ENCODE measurements around the gene ACER1.
A peak's percentile ranks its signal among the peaks of the same experiment; 100 is the strongest.
"Not testable (repeated sequence)": the region's sequence is repeated elsewhere in the genome, so short reads cannot be mapped to it uniquely, and the experiment has no call there.

The ACER1 gene, protein sequence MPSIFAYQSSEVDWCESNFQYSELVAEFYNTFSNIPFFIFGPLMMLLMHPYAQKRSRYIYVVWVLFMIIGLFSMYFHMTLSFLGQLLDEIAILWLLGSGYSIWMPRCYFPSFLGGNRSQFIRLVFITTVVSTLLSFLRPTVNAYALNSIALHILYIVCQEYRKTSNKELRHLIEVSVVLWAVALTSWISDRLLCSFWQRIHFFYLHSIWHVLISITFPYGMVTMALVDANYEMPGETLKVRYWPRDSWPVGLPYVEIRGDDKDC

DNA sequence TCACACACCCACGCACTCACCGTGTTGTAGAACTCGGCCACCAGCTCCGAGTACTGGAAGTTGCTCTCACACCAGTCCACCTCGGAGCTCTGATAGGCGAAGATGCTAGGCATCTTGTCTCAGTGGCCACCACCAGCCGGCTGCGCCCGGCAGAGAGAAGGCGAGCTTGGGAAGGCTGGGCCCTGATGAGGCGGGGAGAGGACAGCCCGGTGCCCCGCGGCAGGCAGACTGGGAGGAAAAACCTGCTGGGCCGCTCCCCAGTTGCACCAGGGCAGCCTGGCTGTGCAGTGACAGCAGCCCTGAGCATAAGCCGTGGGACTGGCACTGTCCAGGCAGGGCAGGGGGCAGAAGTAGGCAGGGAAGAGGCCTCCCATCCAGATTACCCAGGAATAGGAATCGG is at the start of gene ACER1:
ACER1 (minus strand) TSS at position 174 of the 400 bp plus-strand sequence; CDS start at position 113, 61 bp downstream.
- DNase-seq = no peak

DNA sequence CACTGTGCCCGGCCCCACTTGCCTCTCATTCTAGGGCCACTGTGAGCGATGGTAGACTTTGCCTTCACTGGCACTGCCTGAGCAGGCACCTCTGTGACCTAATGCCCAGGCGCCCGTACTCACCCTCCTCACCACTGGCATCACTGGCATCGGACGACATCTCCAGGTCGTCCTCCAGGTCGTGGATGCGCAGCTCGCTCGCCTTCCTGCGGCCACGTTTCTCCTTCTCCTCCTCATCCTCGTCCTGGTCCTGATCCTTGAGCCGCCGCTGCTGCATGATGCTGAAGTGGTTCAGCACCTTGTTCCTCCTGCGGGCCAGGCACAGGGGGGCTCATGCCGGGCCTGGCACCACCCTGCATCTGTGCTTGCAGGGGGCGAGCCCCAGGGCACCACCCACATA is 49.8 kb upstream of the ACER1 start:
- DNase-seq = no peak

DNA sequence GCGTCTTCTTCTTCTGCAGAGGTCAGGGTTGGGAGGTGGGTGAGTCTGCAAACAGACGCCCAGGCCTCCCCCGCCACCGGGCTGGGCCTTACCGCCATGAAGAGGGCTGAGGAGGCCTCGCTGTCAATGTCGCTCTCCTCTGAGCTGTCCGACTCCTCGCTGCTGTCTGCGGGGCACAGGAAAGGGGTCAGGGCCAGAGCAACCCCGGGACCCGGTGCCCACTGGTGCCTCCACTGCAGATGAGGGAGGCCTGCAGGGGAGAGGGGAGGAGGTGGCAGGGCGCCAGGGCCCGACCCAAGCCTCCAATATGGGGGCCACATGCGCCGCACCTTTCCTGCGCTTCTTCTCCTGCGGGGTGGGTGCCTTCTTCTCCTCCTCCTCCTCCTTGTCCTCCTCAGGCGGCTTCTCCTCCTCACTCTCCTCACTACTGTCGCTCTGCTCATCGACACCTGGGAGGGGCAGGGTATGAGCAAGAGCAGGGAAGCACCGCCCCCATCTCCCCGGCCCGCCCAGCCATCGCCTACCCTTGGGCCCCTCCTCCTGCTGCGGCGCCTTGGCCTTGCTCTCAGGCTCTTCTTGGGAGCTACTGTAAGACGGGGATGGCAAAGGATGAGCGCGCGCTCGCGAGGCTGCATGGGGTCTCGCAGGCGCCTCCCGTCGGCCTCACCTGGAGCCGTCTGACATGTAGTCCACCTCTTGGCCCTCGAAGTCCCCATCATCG is 47.8 kb upstream of the ACER1 start:
- DNase-seq = no peak

DNA sequence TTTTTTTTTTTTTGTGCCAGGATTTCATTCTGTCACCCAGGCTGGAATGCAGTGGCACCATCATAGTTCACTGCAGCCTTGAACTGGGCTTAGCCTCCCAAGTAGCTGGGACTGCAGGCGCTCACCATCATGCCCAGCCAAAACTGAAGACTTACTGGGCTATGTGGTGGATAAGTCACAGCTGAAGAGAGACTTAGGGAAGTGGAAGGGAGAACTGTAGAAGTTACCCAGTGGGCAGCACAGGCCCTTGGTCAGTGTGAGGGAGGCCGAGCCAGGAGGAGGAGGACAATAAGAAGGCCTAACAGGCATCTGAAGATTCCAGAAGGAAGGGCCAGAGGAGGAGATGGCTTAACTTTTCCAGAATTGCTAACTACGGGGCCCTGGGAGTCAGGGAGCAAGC is 46.3 kb upstream of the ACER1 start:
- no peak for DNase-seq

DNA sequence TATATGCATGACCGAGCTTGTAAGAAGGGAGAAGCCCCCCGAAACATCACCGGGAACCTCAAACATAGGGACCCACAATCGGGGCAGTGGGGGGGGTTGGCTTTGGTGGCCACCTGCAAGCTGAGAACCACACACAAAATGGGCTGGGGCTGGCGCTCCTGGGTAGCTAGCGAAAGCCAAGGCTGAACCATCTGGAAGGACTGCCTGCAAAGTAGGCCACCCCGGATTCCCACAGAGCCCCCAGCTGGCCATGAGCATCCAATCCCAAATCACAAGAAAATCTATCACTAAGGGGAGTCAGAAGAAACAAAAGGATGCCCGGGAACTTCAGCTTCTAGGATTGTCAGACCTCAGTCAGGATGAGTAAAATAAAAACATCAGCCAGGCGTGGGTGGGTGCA is 45.1 kb upstream of the ACER1 start:
- no peak for DNase-seq

DNA sequence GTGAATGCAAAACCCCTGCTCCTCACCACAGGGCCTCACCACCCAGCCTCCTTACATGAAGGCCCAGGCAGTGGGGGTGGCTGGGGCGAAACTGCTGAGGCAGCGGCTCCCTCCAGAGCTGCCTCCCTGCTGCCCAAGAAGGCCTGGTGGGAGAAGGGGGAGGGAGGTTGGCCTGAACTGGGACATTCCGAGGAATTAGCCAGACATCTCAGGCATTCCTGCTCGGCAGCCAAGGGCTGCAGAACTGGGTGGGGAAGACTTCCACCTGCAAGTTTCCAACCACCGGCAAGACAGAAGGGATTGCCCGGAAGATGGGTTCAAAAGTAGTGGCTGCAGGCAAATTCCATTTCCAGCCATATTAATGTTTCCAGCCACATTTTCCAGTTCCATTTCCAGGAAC is 44.6 kb upstream of the ACER1 start:
- no peak for DNase-seq

DNA sequence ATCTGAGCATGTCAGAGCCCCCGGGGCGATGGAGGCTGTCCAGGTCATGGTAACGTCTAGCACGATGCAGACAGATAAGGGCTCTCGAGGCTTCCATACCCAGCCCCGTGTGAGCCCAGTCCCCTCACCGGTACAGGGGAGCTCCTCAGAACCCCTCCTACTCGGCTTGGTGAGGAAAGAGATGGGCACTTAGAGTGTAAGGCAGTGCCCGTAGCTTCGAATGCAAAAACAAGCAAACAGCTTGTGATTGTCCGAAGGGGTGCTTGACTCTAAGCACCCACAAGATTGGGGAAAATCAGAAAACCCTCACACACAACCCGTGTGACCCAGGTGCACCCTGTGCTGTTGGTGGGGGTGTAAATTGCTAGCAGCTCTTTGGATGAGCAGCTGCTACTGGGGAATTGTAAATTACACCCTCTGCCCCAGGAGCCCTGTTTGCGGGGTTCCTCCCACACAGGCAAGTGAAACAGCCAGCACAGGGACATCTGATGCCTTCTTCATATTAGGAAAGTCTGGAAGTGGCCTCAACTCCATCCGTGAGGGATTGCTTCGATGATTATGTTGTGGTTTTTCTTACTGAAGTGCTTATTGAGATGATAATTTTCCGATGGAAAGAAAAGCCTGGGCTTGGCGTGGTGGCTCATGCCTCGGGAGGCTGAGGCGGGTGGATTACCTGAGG is 43.2 kb upstream of the ACER1 start:
- no peak for DNase-seq

DNA sequence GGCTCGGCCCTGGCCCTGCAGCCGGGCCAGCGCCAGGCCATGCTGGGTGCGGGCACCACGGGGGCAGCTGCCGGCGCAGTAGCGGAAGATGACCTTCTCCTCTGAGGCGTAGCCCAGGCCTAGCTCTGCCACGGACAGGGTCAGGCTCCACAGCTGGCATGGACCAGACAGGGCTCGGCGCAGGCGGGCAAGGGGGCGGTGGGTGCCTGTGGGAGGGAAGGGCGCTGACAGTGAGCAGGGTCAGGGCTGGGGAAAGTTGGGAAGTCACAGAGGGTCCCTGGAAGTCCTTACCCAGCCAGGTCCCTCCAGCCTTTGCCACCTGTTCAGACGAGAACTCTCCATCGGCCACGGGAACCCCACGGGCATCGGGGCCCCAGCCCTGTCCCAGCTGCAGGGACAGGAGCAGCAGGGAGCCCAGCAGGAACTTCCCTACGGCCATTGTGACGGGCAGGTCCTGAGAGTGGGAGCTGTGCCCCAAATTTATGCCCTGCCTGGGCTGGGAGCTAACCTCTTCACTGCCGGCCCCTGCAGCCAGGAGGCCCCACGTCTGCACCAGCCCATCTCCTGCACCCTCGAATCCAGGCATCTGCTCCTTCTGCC is 42.1 kb upstream of the ACER1 start, which contains the start of gene PSPN:
PSPN (minus strand) TSS at position 523 of the 600 bp plus-strand sequence; CDS start at position 439, 84 bp downstream.
- DNase-seq = no peak

DNA sequence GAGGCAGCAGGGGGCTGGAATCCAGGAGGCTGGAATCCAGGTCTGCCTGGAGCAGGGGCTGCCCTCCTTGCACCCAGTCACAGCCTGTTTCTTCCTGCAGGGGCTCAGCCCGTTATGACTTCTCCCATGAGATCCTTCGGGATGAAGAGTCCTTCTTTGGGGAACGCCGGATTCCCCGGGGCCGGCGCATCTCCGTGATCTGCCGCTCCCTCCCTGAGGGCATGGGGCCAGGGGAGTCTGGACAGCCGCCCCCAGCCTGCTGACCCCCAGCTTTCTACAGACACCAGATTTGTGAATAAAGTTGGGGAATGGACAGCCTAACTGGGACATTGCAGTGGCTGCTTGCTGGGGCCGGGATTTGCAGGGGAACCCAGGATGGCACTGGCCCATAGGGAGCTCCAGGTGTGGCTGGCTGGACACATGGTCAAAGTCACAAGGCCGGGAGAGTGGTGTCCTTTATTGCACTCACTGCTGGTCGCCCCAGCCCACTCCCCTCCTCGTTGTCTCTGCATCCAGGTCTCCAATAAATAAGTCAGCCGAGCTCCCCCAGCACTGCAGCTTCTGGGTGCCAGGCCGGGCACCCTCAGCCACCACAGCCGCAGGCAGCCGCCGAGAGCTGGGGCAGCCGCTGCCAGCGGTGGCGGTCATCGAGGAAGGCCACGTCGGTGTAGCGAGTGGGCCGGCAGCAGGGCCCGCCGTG is 41.4 kb upstream of the ACER1 start:
- no peak for DNase-seq

DNA sequence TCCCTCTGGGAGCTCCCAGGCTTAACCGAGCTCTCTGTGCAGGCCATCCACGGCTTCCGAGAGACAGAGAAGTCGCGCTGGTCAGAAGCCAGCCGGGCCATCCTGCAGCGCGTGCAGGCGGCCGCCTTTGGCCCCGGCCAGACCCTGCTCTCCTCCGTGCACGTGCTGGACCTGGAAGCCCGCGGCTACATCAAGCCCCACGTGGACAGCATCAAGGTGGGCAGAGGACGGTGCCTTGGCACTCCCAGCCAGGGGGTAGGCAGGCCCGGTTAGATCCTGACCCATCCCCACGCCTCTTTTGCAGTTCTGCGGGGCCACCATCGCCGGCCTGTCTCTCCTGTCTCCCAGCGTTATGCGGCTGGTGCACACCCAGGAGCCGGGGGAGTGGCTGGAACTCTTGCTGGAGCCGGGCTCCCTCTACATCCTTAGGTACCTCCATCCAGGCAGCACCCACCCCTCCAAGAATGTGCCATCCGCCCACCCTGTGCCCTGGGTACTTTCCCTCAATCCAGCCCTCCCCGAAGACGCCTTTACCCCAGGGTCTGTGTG is 40.8 kb upstream of the ACER1 start:
- no peak for DNase-seq

DNA sequence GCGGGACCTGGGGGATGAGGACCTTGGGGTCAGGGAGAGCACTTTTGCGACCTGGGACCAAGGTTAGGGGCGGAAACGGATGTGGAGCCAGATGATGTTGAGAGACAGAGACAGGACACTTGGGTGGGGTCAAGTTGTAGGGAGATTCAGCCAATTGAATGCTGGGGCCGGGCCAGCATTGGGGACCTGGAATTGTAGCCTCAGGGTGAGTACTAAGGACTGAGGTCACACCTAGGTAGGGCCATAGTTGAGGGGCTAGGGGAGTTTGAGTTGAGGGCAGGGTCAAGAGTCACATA is 40.3 kb upstream of the ACER1 start:
- no peak for DNase-seq

DNA sequence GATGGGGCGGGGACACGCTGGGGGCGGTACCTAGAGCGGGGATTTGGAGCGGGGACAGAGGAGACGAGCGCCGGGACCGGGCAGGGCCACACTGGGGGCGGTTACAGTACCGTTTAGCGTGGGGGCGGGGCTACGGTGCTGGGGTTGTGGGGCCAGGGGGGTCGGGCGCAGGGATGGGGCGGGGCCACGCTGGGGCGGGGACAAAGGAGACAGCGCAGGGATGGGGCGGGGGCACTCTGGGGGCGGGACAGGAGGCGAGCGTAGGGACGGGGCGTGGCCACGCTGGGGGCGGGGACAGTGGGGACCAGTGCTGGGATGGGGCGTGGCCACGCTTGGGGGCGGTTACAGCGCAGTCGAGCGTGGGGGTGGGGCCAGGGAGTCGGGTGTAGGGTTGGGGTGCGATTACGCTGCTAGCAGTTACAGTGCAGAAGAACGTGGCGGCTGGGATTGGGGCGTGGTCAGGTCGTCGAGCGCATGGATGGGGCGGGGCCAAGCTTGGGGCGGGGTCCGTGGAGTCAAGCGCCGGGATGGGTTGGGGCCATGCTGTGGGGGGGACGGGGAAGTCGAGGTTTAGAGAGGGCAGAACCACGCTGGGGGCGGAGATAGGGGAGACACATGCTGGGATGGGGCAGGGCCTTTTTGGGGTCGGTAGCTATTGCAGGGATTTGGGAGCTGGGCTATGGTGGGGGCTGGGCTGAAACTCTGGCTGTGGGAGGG is 39.8 kb upstream of the ACER1 start:
- peak; percentile 95 for DNase-seq

DNA sequence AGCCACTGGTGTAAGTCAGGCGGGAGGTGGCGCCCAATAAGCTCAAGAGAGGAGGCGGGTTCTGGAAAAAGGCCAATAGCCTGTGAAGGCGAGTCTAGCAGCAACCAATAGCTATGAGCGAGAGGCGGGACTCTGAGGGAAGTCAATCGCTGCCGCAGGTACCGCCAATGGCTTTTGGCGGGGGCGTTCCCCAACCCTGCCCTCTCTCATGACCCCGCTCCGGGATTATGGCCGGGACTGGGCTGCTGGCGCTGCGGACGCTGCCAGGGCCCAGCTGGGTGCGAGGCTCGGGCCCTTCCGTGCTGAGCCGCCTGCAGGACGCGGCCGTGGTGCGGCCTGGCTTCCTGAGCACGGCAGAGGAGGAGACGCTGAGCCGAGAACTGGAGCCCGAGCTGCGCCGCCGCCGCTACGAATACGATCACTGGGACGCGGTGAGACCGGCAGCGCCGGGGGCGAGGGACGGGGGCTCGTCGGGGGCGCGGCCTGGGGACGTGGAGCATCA is 39.2 kb upstream of the ACER1 start, which contains the start of gene ALKBH7:
ALKBH7 (plus strand) TSS at position 201 of the 502 bp plus-strand sequence; CDS start at position 228, 27 bp downstream.
- DNase-seq = peak; percentile 98

DNA sequence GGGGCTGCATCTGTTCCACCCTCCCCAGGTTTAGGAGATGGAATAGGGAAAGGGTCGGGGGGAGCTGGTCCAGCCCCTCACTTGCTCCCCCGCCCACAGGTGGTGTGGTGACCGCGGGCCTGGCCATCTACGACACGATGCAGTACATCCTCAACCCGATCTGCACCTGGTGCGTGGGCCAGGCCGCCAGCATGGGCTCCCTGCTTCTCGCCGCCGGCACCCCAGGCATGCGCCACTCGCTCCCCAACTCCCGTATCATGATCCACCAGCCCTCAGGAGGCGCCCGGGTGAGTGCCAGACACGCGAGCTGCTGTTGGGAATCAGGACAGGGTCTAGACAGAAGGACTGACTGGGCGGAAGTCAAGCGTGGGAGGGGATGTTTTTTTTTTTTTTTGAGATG is 30.9 kb upstream of the ACER1 start:
- DNase-seq = no peak

DNA sequence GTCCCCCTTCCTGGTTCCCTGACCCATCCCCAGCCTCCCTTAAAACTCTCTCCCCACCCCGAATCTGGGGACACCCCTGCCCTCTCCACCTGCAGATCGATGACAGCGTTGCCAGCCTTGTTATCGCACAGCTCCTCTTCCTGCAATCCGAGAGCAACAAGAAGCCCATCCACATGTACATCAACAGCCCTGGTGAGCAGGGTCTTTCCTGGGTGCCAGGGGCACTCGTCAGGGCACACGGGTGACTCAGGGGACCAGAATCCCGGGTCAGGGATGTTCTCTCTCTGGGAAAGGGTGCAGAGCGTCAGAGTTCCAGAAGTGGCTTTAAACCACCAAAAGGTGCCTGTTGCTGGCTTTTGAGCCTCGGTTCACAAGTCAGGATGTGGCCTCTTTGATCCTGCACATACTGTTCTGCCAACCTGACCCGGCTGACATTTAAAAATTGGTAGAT is 29.0 kb upstream of the ACER1 start:
- DNase-seq = no peak

DNA sequence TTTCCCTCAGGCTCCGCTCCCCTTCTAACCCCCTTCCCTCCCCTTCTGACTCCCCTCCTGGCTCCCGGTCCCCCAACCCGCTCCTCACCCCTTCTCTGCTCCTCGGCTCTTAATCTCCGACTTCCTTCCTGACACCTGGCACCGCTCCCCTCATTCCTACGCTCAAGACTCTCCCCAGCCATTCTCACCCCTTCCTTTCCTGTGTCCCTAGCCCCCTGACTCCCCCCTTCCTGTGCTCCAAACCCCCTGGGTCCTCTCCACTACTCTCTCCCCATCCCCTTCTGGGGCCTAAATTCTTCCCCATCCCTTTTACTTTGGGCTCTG is 28.6 kb upstream of the ACER1 start:
- no peak for DNase-seq

DNA sequence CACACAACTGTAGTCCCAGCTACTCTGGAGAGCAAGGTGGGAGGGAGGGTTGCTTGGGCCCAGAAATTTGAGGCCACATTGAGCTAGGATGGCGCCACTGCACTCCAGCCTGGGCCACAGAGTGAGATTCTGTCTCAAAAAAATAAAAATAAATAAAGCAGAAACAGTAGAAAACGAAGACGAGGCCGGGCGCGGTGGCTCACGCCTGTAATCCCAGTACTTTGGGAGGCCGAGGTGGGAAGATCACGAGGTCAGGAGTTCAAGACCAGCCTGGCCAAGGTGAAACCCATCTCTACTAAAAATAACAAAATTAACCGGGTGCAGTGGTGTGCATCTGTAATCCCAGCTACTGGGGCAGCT is 27.4 kb upstream of the ACER1 start:
- not testable (repeated sequence) for DNase-seq

DNA sequence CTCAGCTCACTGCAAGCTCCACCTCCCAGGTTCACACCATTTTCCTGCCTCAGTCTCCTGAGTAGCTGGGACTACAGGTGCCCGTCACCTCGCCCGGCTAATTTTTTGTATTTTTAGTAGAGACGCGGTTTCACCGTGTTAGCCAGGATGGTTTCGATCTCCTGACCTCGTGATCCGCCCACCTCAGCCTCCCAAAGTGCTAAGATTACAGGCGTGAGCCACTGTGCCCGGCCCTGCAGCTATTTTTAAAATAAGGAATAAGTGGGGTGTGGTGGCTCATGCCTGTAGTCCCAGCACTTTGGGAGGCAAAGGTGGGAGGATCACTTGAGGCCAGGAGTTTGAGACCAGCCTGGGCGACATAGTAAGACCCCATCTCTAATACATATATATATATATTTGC is 27.0 kb upstream of the ACER1 start:
- not testable (repeated sequence) for DNase-seq

DNA sequence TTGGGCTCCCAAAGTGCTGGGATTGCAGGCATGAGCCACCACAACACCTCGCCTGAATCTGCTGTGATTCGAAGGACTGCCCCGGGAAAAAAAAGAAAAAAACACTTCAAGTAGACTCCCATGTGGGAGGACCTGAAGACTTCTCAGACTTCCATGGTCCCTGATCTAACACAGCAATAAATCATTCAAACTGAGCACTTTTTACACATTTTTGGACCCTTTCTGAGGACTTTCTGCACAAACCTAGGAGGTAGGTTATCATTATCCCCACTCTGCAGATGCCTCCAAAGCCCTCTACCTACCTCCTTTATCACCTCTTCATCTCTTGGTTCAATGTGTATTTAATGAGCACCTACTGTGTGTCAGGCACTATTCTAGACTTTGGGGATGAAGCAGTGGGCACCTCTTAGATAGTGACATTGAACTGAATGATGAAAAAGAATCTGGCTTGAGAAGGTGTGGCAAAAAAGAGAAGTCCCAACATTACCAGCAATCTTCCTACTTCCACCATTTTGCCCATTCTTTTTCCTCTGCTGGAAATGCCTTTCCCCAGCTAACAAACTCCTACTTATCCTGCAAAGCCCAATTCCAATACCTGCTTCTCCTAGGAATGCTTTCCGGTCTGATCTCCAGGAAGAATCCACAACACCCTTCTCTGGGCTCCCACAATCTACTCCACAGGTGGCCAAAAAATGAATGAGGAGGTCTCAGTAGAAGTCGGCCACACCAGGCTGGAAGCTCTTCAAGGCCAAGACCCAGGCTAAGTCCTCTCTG is 26.3 kb upstream of the ACER1 start:
- DNase-seq = no peak

DNA sequence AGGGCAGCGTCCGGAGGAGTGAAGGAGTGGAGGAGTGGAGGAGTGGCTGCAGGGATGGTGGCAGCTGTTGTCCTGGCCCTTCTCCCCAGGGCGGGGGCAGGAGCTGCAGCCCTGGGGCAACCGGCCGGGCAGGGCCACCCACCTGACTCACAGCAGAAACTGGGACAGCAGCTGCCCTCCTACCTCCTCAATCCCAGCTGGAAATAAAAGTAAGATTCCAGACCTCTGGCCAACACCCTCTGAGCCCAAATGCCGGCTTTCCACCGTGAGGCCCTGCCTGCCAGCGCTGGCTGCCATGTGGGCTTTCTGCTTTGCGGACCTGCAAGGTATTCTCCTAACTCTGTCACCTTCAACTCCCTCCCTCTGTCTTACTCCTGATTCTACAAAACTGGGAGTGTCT is 24.6 kb upstream of the ACER1 start:
- DNase-seq = no peak

DNA sequence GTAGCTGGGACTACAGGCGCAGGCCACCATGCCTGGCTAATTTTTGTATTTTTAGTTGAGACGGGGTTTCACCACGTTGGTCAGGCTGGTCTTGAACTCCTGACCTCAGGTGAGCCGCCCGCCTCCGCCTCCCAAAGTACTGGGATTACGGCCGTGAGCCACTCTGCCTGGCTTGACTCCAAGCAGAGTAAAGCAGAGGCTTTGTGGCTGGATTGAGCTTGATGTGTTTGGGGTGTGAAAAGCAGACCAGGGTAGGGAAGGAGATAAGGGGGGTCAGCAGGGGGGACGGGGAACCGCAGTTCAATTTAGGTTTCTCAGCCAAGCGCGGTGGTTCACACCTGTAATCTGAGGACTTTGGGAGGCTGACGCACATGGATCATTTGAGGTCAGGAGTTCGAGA is 23.8 kb upstream of the ACER1 start:
- no peak for DNase-seq
